GM19351 (cell line): ENCODE results near the gene MYL5.
"Not testable (repeated sequence)": the region's sequence is repeated elsewhere in the genome, so short reads cannot be mapped to it uniquely, and the experiment has no call there.

Source experiments
- ATAC-seq: cut with Tn5 transposase; IDR thresholded peaks from one replicate; pipeline ENCODE4 v1.9.1; 2021; ENCODE audit warnings: mild to moderate bottlenecking, moderate library complexity; ENCODE audit not compliant: unreplicated experiment

Gene MYL5

DNA sequence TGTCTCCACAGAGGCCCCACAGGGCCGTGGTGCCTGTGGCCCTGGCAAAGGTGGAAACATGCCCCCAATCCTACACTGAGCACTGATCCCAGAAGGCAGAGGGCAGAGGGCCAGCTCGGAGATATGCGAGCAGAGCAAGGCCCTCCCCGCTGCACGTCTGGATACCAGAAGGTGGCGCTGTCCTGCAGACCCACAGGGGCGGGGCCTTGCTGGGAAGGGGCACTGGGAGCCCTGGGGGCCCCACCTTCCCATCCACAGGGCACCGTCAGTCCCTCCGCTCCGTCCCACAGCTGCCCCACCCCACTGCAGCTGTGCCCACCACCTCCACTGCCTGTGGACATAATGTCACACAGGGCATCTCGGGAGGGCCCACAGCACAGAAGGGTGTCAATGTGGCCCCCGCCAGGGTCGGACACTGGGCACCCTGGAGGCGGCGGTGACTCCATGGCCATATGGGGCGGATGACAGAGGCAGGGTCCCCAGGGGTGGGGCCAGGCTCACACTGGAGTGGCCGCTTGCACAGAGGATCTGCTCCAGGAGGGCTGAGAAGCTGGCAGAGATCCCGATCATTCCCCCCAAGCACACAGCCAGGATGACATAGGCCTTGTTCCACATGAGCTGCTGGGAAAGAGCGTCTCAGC is 9.8 kb downstream of the MYL5 start:
- peak; percentile 40 for ATAC-seq

DNA sequence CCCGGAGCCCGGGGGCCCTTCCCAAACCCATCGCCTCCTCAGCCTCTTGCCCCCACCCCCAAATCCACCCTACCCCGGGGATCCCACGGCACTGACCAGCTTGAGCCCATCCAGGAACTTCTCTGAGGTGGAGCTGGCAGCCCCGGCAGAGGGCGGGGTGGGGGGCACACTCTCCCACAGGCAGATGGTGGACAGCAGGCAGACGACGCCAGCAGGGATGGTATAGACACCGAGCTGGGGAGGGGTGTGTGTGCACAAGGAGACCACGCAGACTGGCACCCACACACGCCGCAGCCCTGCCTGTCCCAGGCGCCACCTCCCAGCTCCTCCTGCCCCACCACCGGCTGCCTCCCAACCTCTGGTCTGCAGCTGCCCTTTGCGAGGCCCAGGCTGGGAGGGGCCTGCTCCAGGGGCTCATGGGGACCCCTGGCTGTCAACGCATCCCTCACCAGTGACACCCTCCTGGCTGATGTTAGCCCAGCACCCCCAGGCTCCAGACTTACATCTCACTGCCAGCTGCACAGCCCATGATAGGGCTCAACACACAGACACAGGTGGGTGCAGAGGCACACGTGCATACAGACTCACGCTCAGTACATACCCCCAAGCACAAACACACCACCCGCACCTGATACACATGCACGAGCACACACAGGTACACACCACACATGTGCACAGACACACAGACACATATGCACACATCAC is 10.4 kb downstream of the MYL5 start:
- ATAC-seq: no peak

DNA sequence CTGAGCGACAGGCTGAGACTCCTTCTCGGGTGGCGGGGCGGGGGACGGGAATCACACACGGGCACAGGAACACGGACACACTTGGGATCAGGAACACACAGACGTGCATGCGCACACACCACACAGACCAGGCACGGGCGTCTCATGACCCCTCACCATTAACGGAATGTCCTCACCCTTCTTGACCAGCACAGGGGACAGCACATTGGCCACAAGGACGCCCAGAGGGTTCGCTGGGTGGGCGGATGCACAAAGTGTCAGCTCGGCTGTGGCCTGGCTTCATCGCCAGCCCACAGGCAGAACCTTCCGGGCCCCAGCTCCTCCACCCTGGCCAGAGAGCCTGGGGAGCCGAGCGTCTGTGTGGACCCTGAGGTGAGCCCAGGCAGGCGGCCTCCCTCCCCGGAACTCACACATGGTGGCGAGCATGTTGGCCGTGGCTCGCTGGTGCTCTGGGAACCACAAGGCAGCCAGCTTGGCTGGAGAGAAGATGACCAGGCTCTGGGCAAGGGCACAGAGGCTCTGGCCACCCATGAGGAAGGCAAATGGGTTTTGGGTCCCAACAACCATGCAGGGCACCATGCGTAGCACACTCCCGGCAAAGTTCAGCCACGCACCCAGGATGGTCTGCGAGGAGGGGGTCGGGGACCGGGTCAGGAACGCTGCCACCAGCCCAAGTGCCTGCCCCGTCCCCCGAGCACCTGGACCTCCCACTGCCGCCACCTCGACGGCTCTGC is 11.5 kb downstream of the MYL5 start:
- ATAC-seq: no peak

DNA sequence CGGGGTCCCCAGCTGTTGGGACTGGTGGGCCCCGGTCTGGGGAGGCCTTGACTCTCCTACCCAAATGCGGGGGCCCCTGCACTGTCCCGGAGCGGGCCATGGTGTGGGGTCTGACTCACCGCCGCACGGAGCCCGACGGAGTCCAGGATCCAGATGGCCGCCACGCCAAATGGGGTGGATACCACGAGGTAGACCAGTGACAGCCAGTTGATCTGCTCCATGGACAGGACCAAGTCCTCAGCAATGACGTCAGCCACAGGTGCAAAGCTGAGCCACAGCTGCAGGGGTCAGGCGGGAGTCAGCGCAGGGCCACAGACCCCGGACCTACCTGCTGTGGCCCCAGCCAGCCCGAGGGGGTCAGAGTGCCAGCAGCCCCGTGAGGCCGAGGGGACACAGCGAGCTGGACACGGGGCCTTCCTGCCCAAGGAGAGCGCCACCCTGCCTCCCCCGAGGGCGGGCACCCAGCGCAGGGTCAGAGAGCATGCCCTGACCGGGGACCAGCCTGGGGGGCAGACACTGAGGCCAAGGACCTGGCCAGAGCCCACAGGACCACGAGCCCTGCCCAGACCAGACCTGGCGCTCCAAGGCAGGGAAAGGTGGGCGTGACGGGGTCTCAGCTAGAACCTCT is 12.2 kb downstream of the MYL5 start:
- ATAC-seq: no peak

DNA sequence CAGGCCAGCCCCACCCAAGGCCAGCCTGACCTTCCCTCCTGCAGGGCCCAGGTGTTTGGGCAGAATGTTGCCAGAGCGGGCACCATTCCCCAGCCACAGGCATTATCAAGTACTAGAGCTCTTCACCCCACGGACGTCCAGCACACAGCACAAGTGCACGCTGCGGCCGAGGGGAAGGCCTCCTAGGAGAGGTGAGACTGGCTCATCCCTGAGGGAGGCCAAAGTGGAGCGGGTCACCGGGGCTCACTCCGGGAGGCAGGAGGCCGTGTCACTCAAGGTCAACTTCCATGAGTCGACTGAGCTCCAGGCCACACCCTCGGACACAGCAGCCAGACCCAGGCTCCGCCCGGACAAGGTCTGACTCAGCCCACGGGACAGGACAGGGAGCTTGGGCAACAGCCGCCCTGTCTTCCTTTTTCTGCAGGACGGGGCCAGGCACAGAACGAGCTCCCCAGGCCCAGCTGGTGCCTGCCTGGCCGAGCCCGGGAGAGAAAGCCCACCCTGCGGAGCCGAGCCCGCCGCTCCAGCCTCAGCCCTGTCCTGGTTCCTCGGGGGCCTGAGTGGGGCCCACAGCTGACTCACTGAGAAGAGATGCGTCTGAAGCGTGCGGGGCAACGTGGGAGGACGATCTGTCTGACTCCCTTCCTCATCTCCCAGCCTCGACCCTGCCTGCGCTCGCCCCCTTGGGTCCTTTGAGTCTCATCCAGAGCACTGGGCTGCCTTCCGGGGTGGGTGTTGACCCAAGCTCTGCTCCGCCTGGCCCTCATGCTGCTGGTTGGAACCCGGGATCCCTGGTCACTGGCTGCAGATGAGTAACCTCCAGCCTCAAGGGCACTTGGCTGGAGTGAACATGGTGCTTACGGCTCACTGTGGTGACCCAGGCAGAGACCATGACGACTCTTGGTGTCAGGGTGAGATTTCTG is 13.0 kb downstream of the MYL5 start:
- no peak for ATAC-seq

DNA sequence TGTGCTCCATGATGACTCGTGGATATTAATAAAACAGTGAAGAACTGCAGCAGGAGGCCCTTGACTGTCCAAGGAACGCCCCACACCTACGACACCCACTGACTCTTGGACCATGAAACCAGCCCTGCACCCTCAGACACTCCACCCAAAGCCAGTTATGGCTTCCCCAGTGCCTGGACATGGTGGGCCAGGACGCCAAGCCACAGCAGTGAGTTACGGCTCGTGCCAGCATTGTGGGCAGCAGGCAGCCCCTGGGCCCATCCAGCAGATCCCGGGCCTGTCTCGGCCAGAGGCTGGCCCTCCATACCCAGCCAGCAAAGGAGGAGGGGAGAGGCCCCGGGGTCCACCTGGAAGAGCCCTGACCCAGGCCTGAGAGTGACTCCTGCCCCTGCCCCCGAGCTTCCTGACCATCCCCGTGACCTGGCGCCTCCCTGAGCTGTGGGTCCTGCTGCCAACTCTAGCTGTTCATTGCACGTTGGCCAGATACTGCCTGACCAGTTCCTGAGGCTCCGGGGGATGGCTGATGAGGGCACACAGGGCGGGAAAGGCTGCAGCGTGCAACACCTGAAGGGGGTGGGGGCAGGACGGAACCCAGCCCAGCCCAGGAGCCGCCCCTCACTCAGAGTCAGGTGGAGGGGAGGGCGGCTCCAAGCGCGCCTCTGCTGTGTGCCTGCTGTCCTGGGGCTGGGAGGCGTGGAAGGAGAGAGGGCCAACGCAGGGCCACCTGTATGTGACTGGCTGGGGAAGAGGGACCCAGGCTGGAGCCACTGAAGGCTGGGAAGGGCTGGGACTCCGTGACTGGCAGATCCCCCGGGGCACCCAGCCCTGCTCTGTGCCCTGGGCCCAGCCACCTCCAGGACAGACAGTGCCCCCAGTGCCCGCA is 13.9 kb downstream of the MYL5 start:
- ATAC-seq: no peak

DNA sequence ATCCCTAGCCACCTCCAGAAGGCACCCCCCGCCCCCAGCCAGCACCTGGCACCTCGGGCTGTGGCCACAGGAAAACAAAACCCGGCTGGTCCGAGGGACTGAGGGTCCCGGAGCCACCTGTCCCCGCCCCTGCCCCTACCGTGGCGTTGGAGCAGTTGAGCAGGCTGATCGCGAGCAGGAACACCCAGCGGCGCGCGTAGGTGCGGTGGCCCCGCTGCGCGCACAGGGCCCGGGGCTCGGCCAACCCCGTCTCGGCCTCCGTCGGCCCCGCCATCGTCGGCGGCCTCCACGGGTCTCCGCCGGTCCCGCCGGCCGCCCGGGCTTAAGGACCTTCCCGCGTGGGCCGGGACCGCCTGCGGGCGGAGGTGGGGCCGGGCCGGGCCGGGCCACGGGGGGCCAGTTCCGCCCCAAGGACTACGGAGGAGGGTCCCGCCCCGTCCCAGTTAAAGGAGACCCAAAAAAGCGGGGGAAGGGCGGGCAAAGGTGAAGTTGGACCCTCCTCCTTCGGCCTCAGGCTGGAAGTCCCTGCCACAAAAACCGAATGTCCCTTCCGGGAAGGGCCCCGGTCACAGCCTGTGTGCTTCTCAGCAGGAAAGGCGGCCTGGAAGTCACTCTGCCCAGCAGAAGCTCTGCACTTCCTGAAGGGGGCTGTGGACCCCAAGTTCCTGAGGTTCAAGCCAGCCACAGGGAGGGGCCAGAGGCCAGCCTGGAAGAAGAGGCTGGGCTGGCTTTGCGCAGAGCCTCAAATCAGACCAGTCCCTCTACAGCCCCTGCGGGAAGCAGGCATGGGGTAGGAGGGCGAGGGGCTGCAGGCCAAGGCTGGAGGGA is 14.7 kb downstream of the MYL5 start, which contains the start of gene SLC49A3:
SLC49A3 (minus strand) TSS at position 298 of the 828 bp plus-strand sequence; CDS start at position 274, 24 bp downstream.
- ATAC-seq: no peak

DNA sequence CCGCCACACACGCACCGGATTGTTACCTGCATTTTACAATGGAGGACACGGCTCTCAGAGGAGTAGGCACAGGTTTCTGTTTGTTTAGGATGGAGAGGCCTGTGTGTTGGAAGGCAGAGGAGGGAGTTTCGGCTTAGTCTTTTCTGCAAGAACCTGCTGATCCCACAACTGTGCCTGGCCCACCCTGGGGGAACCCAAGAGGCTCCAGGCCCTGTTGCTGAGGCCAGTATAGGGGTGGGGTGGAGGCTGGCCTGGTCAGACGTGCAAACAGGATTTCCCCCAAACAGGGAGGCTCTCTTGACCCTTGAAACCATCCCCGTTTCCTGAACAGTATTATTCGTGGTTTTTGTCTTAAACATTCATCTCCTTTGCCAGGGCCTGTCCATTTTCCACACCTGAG is 15.4 kb downstream of the MYL5 start:
- ATAC-seq: no peak

DNA sequence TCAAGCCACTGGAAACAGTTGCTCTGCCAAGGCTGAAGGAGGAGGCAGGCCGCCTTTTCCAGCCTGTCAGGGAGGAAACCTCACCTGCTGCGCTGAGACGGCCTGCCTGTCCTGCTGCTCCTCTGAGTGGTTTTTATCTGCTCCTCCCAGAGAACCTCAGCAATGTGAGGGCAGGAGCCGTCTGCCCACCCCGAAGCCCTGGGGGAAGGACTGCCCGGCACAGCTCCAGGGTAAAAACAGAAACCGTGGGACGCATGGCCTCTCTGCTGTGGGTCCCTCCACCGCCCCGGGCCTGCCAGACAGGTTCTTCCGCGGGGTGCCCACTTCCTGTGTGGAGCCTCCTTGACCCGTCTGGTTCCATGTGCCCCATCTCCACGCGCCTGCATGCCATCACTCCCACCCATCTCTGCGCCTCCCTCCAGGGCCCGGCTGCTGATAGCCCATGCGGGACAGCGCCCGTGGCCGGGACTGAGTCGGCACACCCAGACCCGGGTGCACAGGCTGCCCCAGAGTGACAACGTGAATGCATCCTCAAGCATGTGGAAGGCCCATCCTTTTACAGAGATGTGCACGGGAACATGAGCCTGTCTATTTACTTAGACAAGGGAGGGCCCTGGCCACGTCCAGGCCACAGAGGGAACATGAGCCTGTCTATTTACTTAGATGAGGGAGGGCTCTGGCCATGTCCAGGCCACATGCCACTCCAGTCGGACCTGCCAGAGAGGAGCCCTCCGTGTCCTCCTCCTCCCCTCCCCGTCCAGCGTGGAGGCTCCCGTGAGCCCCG is 18.6 kb downstream of the MYL5 start:
- ATAC-seq: no peak

DNA sequence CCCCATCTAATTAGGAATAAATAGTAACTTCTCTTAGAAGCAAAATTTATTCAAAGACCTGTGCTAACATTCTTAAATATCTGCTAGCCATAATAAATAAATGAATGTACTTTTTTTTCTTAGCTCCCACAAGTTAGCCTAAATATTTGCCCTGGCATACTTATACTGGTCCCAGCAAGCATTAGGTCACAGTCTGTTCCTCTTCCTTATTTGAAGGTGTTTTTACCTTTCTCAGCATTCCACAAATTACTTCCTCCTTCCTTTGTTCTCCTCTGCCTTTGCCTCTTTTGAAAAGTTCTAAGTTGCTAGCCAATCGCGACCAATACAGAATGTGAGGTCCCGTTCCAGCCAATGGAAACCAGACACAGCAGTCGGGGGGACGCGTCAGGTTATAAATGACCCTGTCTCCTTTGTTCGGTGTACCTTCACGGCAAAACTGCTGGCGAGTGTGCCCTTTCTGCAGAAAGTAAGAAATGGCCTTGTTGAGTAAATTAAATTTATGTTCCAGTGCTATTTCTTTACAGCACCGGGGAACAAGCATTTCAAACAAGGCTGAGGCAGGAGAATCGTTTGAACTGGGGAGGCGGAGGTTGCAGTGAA is 20.1 kb downstream of the MYL5 start:
- not testable (repeated sequence) for ATAC-seq

DNA sequence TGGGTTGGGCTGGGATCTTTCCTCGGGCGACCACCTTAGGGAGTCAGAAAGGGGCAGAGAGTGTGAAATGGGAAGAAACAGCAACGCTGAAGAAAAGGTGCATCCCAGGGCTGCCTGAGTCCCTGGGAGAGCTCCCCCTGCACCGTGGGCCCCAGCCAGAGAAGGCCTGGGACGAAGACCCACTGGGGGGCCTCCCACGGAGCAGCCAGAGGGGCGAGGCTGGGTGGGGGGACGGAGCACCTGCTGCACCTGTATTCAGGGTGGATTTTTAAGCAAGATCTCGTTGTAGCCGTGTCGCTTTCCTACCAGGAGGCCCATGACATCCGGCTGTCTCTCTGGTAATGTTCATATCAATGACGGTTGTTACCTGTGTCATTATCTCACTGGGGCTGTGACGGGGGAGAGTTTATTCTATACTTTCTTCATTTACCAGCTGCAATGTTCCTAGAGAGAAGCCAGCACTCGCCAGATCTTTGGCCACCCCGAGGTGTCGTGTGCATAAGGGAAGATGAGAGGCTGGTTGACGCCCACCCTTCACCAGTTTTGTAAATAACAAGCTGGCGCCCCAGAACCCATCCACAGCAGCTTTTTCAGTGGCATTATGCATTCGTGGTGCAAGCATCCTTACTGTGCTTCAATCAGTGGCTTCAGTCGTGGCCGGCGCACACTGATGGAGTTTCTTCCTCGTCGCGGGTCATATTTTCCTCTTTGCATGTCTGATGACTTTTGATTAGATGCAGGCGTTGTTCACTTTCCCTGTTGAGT is 25.7 kb downstream of the MYL5 start:
- no peak for ATAC-seq

DNA sequence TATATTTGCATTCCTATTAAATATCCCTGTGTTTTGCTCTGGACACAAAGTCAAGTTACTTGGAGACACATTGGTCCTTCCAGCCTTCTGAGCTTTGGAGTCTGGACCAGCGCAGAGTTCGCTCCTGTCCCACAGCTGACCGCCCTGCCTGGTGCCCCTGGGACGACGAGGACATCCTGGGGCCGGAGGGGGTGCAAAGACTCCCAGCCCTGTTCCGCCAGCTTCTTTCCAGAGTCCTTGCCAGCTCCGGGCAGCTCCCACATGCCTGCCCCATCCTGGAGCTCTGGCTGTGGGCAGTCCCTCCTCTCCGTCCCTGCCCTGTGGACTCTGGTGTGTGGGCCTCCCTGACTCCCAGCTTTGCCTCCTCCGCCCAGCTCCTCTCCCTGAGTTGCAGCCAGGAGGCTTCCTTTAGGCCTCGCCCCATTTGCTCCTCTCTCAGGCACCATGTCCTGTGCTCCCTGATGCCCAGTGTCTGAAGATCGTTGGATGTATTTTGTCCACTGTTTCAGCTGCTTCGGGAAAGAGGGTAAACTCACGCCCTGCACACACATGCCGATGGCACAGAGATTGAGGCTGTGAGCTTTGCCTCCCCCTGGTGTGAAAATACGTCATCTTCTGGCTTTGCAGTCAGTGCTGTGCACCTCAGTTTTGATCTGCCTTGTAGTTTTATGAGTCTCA is 26.4 kb downstream of the MYL5 start:
- ATAC-seq: no peak

DNA sequence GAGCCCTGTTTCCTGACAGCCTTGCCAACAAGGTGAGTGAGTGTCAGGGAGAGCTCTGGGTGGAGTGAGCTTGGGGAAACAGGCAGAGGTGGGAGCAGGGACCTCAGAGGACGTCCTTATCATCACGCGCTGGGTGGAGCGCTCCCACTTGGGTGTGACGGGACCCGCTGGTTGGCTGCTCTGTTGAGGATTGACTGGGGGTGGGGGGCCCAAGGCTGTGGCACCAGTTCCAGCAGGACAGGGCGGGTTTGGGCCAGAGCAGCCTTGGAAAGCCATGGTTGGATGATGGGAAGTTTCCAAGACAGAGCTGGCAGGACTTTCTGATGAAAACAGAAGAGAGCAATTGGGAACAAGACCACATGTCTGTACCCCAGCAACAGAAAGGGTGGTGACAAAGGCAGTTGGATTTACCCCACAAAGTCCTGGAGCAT is 28.3 kb downstream of the MYL5 start:
- no peak for ATAC-seq

DNA sequence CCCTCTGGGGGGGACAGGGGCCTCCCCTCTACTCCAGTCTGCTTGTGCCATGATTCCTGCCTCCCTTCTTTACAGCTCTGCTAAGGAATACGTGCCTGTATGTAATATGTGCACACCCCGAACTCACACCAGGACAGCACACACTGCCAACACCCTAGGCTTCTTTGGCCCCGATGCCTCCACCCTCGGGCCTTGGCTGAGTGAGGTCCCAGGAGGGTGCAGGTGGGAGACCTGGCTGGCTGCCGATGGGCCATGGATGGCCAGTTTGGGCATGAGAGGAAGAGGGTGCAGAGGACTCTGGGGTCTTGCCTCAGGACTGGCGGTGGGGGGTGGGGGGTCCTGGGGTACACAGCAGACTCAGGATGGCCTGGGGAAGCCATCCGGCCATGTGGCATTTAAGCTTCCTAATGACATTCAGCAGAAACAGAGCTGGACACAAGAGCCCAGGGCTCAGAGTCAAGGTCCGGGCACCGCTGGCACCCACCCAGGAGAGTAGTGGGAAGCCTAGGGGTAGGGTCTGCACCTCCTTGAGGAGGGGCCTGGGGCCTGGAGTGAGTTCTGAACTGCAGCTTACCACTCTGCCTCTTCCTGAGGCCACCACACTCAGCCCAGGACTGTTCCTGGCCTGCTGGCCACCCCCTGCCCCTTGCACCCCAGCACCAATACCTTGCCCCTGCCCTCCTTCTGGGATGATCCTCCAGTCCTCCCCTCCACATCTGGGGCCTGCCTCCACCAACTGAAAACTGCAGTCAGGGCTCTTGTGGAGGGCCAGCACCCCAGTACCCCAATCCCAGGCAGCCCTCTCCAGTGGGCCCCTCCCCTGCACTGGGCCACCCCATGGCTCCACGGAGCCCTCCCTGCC is 29.2 kb downstream of the MYL5 start:
- ATAC-seq: no peak
